ENCODE measurements around the gene COL23A1.

DNA sequence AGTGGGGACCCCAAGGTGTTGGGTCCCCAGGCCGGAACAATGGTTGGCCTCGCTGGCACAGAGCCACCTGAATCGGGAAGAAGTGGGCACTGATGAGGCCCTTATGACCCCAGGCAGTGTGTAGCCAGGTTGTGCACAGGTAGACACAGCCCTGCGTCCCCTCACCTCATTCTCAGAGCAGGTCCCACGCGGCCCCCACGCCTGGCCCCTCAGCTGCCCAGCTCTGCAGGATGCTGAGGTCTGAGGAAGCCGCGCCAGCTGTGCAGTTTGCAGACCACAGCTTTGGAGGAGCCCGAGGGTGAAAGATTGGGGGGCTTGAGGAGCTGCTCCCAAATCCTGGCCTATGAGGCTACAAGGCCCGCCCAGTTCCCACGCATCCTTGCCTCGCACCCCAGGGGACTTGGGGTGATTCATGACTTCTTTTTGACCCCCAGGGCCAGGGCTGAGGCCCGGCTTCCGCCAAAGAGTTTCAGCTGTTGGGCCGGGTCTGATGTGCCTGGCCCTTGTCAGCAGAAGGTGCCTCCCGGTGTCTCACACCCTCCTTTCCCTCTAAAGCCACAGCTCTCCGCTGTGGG is 269.8 kb downstream of the COL23A1 start:
- TF ChIP-seq POLR2A (IDR thresholded peaks at IDR 0.05; ENCODE audit: low read length) (no peak), GATA1 (IDR thresholded peaks at IDR 0.05; ENCODE audit: low read depth, low read length) (no peak)
